Skeletal muscle tissue (tissue), 4 donors: ENCODE results near the gene STRN. TPM values are rescaled to one million over a fixed set of nuclear protein-coding genes. Genes with fewer than 3 reads are reported as not detected.
"Not testable (repeated sequence)": the region's sequence is repeated elsewhere in the genome, so short reads cannot be mapped to it uniquely, and the experiment has no call there.

Experiments used
- H3K27ac ChIP-seq: one replicate; pipeline ENCODE4 v1.7.0; 2013; ENCODE audit warnings: mild to moderate bottlenecking, low read depth, low read length, inconsistent platforms
- H3K27me3 ChIP-seq, 3 donors: one replicate each; pipeline ENCODE4 v1.7.0; 2013; ENCODE audit warnings: low read length in 3 of 3; ENCODE audit not compliant: control insufficient read depth in 3 of 3, insufficient read depth in 3 of 3
- H3K36me3 ChIP-seq, 3 donors: one replicate each; pipeline ENCODE4 v1.7.0; 2013; ENCODE audit warnings: low read length in 3 of 3; ENCODE audit not compliant: control insufficient read depth in 3 of 3, insufficient read depth in 3 of 3
- H3K4me1 ChIP-seq, 3 donors: one replicate each; pipeline ENCODE4 v1.7.0; 2013; ENCODE audit warnings: low read length in 3 of 3, mild to moderate bottlenecking in 3 of 3; ENCODE audit not compliant: control insufficient read depth in 3 of 3, insufficient read depth in 3 of 3
- H3K4me3 ChIP-seq, 3 donors: one replicate each; pipeline ENCODE4 v1.7.0; 2013; ENCODE audit warnings: low read length in 3 of 3
- H3K9ac ChIP-seq, 3 donors: one replicate each; pipeline ENCODE4 v1.7.0; 2013; ENCODE audit warnings: low read length in 3 of 3, mild to moderate bottlenecking in 3 of 3, moderate library complexity in 2 of 3, low read depth in 1 of 3
- H3K9me3 ChIP-seq, 3 donors: one replicate each; pipeline ENCODE4 v1.7.0; 2013; ENCODE audit warnings: low read length in 3 of 3; ENCODE audit not compliant: control insufficient read depth in 3 of 3
- total RNA-seq: library from RNA; depleted of rRNA; stranded (reverse); fragments of >200 nt; gene quantifications from one replicate; pipeline ENCODE4 v1.2.3, GENCODE V29; 2014
- donor health status: Osteomylitis.

The STRN gene
- total RNA-seq, 1 donor from 2014 or later = 15.7 TPM

GRCh38 chr2:36857713-36858112, 108.6 kb downstream of the STRN start:
- no peaks in the 10 kb centered on the region for H3K9me3 ChIP-seq
- H3K4me1 ChIP-seq = no peaks in the 10 kb centered on the region
- peaks cover 0 to 26% (median 23%) of the 10 kb centered on the region in 3 donors for H3K36me3 ChIP-seq
- H3K4me3 ChIP-seq = no peak overlapping the region
- no peaks in the 10 kb centered on the region for H3K27me3 ChIP-seq
- H3K27ac ChIP-seq = no peak overlapping the region
- no peak overlapping the region for H3K9ac ChIP-seq

- no peaks in the 10 kb centered on the region for H3K27me3 ChIP-seq
- H3K9ac ChIP-seq = no peak overlapping the region
- H3K4me3 ChIP-seq = no peak overlapping the region
- peaks cover 0 to 28% (median 19%) of the 10 kb centered on the region in 3 donors for H3K36me3 ChIP-seq
- H3K4me1 ChIP-seq = no peaks in the 10 kb centered on the region
- H3K27ac ChIP-seq = no peak overlapping the region
- no peaks in the 10 kb centered on the region for H3K9me3 ChIP-seq
Measured at GRCh38 chr2:36855429-36855828, 110.9 kb downstream of the STRN start.

GRCh38 chr2:36854241-36854640, 112.1 kb downstream of the STRN start:
- no peak overlapping the region for H3K27ac ChIP-seq
- H3K9me3 ChIP-seq = no peaks in the 10 kb centered on the region
- no peak overlapping the region for H3K9ac ChIP-seq
- H3K4me3 ChIP-seq = no peak overlapping the region
- no peaks in the 10 kb centered on the region for H3K27me3 ChIP-seq
- H3K36me3 ChIP-seq = peaks cover 0 to 30% (median 29%) of the 10 kb centered on the region in 3 donors
- no peaks in the 10 kb centered on the region for H3K4me1 ChIP-seq

- no peaks in the 10 kb centered on the region for H3K4me1 ChIP-seq
- peaks cover 0 to 23% (median 15%) of the 10 kb centered on the region in 3 donors for H3K36me3 ChIP-seq
- no peak overlapping the region for H3K9ac ChIP-seq
- H3K27ac ChIP-seq = no peak overlapping the region
- H3K4me3 ChIP-seq = no peak overlapping the region
- no peaks in the 10 kb centered on the region for H3K27me3 ChIP-seq
- no peaks in the 10 kb centered on the region for H3K9me3 ChIP-seq
Measured at GRCh38 chr2:36849265-36849664, 117.1 kb downstream of the STRN start.

- Histone ChIP-seq H3K4me3 (no peak overlapping the region), H3K9me3 (no peaks in the 10 kb centered on the region)
Measured at GRCh38 chr2:36843838-36844237, 122.5 kb downstream of the STRN start.

GRCh38 chr2:36839976-36840617, 126.2 kb downstream of the STRN start:
- Histone ChIP-seq H3K27ac (no peak overlapping the region), H3K27me3 (no peaks in the 10 kb centered on the region), H3K9me3 (no peaks in the 10 kb centered on the region), H3K4me3 (no peak overlapping the region), H3K9ac (no peak overlapping the region), H3K36me3 (no peaks in the 10 kb centered on the region), H3K4me1 (no peaks in the 10 kb centered on the region)

More at GRCh38 chr2:36843838-36844237, 122.5 kb downstream of the STRN start:
- H3K27me3 ChIP-seq = no peaks in the 10 kb centered on the region
- H3K4me1 ChIP-seq = no peaks in the 10 kb centered on the region
- no peak overlapping the region for H3K27ac ChIP-seq
- no peak overlapping the region for H3K9ac ChIP-seq
- H3K36me3 ChIP-seq = peaks cover 0 to 7% (median 0%) of the 10 kb centered on the region in 3 donors

- no peaks in the 10 kb centered on the region for H3K27me3 ChIP-seq
- H3K27ac ChIP-seq = no peak overlapping the region
- H3K36me3 ChIP-seq = no peaks in the 10 kb centered on the region
- no peaks in the 10 kb centered on the region for H3K9me3 ChIP-seq
- H3K4me3 ChIP-seq = no peak overlapping the region
- no peaks in the 10 kb centered on the region for H3K4me1 ChIP-seq
- H3K9ac ChIP-seq = no peak overlapping the region
Measured at GRCh38 chr2:36834731-36835524, 131.4 kb downstream of the STRN start.

GRCh38 chr2:36834203-36834602, 132.1 kb downstream of the STRN start:
- Histone ChIP-seq H3K9me3 (no peaks in the 10 kb centered on the region), H3K9ac (no peak overlapping the region), H3K4me1 (no peaks in the 10 kb centered on the region), H3K4me3 (no peak overlapping the region), H3K27ac (no peak overlapping the region), H3K27me3 (no peaks in the 10 kb centered on the region), H3K36me3 (no peaks in the 10 kb centered on the region)

GRCh38 chr2:36831185-36831584, 135.2 kb downstream of the STRN start:
- Histone ChIP-seq H3K9ac (no peak overlapping the region), H3K27me3 (no peaks in the 10 kb centered on the region), H3K4me1 (no peaks in the 10 kb centered on the region), H3K36me3 (no peaks in the 10 kb centered on the region), H3K27ac (no peak overlapping the region), H3K4me3 (no peak overlapping the region), H3K9me3 (no peaks in the 10 kb centered on the region)

- not testable (repeated sequence) for H3K27me3 ChIP-seq, H3K36me3 ChIP-seq, H3K27ac ChIP-seq, H3K4me3 ChIP-seq, H3K4me1 ChIP-seq, H3K9ac ChIP-seq, H3K9me3 ChIP-seq
Measured at GRCh38 chr2:36824683-36825082, 141.7 kb downstream of the STRN start.
